ENCODE measurements around the gene MLF2.

The MLF2 gene

DNA sequence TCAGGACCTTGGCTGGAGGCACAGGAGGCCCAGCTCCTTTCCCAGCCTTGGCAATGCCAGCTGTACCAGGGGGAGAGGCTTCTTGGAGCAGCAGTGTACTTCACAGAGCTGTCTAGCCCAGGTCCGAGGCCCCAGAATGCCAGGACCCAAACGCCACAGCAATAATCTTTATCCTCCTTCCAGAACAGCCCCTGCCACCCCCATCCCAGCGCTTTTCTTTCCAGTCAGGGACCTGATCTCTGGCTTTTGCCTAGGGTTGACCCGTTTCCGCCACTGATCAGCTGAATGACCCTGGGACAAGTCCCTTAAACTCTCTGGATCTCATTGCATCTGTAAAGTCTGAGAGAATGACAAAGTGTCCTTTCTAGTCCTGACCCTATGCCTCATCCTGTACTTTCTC, 24.4 kb upstream of the MLF2 start:
- no peak for DNase-seq

- no peak for DNase-seq
Measured at GRCh38 chr12:6775185-6776174, 22.5 kb upstream of the MLF2 start.

- no peak for DNase-seq
Measured at GRCh38 chr12:6774499-6775062, 21.6 kb upstream of the MLF2 start.

- no peak for DNase-seq
Measured at GRCh38 chr12:6773590-6774351, 20.8 kb upstream of the MLF2 start.

DNA sequence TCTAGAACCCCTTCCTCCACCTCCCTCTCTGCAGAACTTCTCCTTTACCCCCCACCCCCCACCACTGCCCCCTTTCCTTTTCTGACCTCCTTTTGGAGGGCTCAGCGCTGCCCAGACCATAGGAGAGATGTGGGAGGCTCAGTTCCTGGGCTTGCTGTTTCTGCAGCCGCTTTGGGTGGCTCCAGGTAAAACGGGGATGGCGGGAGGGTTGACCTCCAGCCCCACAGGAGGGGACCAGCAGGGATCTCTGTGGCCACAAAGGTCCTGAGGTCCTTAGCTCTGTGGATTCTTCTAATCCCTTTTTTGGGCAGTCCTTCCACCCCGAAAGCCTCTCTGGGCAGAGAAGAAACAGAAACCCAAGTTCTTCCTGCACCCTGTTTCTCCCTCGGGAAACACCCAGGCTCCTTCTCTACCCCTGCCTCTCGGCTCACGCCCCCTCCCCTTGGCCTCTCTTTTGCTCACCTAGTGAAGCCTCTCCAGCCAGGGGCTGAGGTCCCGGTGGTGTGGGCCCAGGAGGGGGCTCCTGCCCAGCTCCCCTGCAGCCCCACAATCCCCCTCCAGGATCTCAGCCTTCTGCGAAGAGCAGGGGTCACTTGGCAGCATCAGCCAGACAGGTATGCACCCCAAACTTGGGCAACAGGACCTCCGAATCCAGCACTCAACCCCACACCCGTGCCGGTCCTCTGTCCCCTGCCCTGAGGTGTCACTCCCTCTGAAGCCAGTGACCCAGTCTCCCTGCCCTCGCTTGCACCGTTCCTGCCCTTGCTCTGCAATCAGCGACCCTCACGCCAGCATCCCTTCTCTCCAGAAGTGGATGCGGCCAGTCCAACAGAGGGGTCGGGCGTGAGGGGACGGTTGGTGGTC, 20.0 kb upstream of the MLF2 start:
- DNase-seq, result no peak

DNA sequence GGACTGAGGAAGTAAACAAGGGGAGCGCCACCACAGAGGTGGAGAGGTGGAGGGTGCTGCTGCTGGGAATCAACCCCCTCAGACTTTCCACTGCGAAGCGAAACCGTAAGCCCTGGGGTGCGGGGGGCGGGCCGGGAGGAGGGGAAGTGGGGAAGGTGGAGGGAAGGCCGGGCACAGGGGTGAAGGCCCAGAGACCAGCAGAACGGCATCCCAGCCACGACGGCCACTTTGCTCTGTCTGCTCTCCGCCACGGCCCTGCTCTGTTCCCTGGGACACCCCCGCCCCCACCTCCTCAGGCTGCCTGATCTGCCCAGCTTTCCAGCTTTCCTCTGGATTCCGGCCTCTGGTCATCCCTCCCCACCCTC, 19.4 kb upstream of the MLF2 start, which contains the start of gene LAG3:
Gene LAG3 (plus strand): TSS at position 190 of the 365 bp plus-strand sequence. CDS start 333 bp downstream, outside the sequence.
- no peak for DNase-seq

DNA sequence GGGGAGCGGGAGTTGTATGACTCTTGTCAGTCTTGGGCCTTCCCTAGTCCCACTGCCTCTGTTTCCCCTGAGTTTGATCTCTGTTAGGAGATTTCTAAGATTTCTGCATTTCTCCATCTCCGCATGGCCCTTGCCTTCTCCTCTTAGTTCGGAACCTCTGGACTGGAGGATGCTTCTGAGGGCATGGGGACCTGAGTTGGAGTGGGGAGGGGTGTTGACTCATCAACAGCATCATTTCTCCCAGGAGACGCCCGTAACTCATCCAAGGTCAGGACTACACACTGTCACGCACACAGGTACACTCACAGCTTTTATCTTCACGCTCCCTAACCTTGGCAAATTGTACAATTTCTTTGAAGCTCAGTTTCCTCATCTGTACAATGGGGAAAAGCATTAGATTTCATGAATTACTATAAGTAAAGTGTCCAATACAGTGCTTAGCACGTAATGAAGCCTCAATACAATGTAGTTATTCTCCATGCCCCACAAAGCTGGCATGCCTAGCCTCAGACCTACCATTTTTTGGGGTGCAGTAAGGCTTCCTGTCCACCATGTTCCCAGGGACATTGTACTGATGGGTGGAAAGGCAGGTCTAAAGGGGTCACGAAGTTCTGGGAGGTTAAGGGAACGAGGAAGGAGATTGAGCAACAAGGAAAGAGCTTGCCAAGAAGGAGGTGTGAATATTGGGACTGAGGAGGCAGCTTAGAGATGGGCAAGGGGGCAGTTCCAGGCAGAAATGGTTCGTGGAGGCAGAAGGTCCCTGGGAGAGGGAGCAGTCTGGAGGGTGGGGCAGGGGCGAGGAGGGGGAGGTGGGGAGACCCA, 18.8 kb upstream of the MLF2 start:
- DNase-seq, result no peak

- DNase-seq, result no peak
Measured at GRCh38 chr12:6771091-6771495, 18.2 kb upstream of the MLF2 start.

- DNase-seq, result no peak
Measured at GRCh38 chr12:6770600-6770999, 17.7 kb upstream of the MLF2 start.

GRCh38 chr12:6770094-6770493, 17.2 kb upstream of the MLF2 start:
- DNase-seq, result no peak

DNA sequence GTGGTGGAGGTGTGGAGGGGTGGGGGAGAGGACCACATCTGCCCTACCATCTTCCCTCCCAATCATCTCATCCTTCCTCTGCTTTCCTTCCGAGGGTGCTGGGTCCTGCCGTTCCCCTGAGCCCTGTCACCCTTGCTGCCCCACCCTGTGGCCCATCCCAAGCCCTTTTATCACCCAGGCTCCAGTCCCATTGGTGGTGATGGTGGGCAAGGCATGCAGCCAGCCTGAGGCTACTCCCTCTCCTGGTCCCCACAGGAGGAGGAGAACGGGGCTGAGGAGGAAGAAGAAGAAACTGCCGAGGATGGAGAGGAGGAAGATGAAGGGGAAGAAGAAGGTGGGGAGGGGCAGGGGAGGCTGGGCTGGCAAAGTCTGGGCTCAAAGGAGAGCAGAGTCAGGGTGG, 16.7 kb upstream of the MLF2 start:
- DNase-seq, result no peak

DNA sequence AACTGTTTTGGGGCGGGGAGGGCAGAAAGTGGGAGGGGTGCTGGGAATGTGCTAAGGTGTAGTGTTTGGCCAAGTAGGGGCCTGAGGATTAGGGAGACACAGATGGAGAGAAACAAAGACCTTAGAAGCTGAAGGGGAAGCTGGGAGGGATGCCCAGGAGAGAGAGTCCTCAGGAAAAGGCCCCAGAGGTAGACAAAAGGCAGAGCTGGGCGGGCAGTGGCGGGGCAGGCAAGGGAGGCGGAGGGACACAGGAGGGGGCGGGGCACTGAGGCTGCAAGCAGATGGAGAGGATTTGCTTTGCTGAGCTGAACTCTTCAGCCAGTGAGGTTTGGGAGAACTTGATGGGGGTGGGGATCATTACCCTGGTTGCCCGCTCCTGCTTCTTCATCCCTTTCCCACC, 16.0 kb upstream of the MLF2 start:
- no peak for DNase-seq

DNA sequence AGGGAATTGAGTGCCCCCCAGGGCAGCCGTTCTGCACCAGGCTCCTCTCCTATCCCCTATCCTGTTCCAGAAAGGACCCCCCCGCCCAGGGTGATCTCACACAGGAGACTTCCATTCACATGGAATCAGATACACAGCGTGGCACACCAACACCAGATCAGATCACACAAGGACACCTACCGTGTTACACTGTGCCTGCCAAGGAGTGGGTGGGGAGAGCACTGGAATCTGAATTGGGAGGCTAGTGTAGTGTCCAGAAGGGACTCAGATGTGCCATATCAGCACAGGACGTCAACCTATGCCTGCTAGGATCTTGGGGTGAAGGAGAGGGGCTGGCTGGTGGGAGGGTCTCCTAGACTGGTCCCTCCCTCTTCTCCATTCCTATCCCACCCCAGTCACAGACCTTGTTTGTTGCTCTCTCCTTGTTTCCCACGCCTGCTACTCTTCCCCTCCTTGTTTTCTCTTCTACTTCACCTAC, 15.5 kb upstream of the MLF2 start:
- no peak for DNase-seq

GRCh38 chr12:6767353-6768319, 14.7 kb upstream of the MLF2 start:
- no peak for DNase-seq

- peak; percentile 46 for DNase-seq
Measured at GRCh38 chr12:6766651-6767349, 13.9 kb upstream of the MLF2 start.

- peak; percentile 96 for DNase-seq
Measured at GRCh38 chr12:6765634-6766581, 13.0 kb upstream of the MLF2 start, which contains the start of gene PTMS. PTMS (plus strand) TSS chr12:6766363; CDS start chr12:6766706, 343 bp downstream.

DNA sequence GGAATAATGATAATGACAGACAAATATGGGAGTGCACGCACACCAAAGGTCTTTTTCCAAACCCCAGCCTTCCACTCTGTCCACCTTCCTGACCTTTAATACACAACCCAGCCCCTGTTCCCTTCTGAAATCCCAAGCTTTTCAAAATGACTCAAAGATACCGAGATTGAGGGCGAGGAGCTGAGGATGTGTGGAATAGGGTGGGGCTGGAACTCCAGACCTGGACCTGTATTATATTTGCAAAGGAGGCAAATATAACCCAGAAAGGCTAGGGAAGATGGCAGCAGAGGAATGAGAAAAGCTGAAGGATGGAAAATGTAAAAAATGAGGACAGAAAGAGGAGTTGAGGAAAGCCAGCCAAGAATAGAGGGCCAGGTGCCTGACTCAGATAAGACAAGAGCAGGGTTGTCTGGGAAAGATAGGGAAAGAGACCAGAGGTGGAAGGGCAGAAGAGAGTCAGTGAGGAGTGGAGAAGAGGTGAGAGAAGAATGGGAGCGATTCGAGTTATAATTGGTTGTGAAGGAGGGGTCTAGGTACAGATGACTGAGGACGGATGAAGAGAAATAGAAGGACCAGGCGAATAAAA, 12.2 kb upstream of the MLF2 start:
- no peak for DNase-seq

All from NCI-H1436 (cell line).